GM10266 (cell line): ENCODE measurements around the gene RIOK3.

Experiments
- DNase-seq: peaks from one replicate; pipeline ENCODE4 v3.0.0; 2012; ENCODE audit errors: extremely low spot score
- TF ChIP-seq, protein P1 (sequence below): IDR thresholded peaks from 2 replicates; pipeline ENCODE4 v1.5.1; 2012; ENCODE audit warnings: mild to moderate bottlenecking, low read depth; ENCODE audit not compliant: control insufficient read depth, insufficient read depth; ENCODE audit errors: missing control alignments

Gene RIOK3

DNA sequence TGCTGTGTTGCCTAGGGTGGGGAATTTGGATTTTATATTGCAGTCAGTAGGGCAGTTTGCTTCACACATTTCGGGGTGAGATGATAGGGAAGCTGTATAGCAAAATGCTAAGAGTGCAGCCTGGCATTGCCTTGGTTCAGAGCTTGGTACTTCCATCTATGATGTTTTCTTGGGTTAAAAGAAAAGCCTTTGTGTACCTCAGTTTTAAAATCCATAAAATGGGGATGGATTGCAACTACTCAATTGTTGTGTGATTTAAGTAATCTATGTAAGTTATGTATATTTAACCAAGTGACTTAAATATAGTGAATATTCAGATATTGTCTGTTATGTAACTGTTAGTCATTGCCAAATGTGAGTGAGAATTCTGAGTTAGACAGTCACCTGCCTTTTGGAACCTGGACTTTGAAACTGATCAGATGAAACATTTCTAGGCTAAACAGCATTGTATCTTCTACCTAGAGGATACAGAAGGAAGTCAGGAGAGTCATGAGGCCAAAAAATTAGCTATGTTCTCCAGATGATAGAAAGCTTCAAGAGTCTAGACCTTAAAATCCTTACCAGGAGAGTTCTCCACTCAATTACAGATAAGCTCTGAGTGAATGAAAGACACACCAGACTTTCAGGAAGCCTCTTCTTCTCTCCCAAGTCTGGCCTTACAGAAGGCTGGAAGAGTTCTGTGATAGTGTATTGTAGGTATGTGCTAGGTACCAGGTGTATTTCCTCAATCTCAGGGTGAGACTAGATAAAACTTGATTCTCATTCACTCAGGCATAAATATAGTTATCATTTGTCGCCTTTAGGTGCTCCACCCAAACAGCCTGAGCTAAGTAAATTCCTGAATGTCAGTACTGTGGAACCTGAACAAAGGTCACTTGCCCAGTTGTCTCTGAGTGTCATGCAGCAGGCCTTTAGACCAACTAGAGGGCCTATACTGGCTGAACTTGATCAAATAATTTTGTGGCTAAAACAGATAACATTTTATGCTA lies 7.5 kb downstream of the RIOK3 start:
- DNase-seq, result no peak
- TF ChIP-seq, protein P1, sequence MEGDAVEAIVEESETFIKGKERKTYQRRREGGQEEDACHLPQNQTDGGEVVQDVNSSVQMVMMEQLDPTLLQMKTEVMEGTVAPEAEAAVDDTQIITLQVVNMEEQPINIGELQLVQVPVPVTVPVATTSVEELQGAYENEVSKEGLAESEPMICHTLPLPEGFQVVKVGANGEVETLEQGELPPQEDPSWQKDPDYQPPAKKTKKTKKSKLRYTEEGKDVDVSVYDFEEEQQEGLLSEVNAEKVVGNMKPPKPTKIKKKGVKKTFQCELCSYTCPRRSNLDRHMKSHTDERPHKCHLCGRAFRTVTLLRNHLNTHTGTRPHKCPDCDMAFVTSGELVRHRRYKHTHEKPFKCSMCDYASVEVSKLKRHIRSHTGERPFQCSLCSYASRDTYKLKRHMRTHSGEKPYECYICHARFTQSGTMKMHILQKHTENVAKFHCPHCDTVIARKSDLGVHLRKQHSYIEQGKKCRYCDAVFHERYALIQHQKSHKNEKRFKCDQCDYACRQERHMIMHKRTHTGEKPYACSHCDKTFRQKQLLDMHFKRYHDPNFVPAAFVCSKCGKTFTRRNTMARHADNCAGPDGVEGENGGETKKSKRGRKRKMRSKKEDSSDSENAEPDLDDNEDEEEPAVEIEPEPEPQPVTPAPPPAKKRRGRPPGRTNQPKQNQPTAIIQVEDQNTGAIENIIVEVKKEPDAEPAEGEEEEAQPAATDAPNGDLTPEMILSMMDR, result no peak

DNA sequence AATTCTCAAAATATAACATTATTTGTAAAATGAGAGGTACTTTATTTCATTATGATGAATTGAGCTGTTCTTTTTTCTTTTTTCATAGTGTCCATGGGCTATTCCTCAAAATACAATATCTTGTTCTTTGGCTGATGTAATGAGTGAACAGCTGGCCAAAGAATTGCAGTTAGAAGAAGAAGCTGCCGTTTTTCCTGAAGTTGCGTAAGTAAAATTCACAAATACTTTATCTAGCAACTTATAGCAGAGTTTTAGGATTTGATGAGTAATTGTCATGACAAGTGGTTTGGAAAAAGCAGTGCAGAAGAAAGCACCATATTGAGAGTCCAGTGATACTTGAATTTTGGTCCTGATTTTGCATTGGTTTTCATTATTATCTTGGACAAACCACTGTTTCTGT lies 9.8 kb downstream of the RIOK3 start:
- TF ChIP-seq, protein P1, result no peak
- no peak for DNase-seq

- no peak for DNase-seq
- TF ChIP-seq, protein P1, result no peak
Measured at GRCh38 chr18:23468753-23469459, 15.8 kb downstream of the RIOK3 start.

DNA sequence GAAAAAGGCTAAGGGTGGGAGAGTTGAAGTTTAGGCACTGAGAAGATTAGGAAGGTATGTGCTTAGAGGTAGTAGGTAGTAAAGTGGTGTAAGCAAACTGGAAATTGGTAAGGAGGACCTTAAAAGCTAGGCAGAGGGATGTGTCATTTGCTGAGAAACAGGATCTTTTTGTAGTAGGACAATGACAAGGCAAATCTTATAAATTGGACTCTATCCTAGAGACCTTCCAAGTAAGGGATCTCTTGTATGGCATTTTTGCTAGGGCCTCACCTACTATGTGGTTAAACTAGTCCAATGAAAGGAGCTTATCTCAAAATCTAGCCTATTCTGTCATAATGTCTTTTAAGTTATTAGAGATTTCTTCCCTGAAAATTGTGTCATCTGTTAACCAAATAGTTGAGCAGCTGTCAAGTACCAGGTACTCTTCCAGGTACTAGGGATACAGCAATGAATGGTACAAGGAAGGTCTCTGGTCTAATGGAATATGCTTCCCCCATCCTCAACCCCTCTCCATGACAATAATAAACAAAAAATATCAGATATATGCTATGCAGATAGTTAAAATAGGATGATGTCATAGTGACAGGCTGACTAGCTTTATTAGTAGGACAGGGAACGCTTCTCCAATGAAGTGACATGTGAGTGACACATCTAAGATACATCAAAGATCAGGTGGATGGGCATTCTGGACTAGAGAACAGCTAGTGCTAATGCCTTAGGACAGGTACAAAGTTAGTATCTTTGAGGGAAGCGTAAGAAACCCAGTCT lies 17.7 kb downstream of the RIOK3 start:
- DNase-seq, result no peak
- TF ChIP-seq, protein P1, result no peak

DNA sequence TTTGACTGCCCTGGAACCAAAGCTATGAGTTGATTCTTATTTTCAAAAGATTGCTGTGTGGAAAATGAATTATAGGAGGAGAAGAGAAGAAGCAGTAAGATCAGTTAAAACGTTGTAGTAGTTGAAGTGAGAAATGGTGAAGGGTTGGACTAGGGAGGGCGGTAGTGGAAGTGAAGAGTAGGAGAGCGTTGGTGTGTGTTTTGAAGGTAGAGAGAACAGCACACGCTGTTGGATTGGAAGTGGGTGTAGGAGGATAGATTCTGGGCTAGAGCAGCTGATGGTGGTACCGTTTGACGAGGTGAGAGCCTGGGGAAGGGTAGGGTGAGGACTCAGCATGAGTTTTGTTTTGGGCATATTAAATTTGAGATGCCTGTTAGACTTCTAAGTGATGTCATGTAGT lies 18.4 kb downstream of the RIOK3 start:
- TF ChIP-seq, protein P1, result no peak
- DNase-seq, result no peak

- DNase-seq, result no peak
- TF ChIP-seq, protein P1, result no peak
Measured at GRCh38 chr18:23479829-23480505, 26.9 kb downstream of the RIOK3 start.
